ENCODE results near the gene CPA5.

- TF ChIP-seq CTCF (IDR thresholded peaks at IDR 0.05; ENCODE audit: borderline replicate concordance, extremely low read depth, low read length, poor library complexity, severe bottlenecking) (no peak), EZH2 (IDR thresholded peaks at IDR 0.05; ENCODE audit: borderline replicate concordance, low read depth, low read length, severe bottlenecking) (no peak)
Observed at GRCh38 chr7:130356121-130356875, 11.7 kb downstream of the CPA5 start.
